GM19023 (cell line): ENCODE results near the gene MYH9.
"Not testable (repeated sequence)": the region's sequence is repeated elsewhere in the genome, so short reads cannot be mapped to it uniquely, and the experiment has no call there.

Experiments used
- ATAC-seq: cut with Tn5 transposase; IDR thresholded peaks from one replicate; pipeline ENCODE4 v1.9.1; 2021; ENCODE audit warnings: mild to moderate bottlenecking, moderate library complexity; ENCODE audit not compliant: unreplicated experiment

Gene MYH9

GRCh38 chr22:36297568-36297967 lies 90.2 kb downstream of the MYH9 start:
- ATAC-seq: no peak

GRCh38 chr22:36296690-36297089 lies 91.1 kb downstream of the MYH9 start:
- ATAC-seq: no peak

- ATAC-seq: no peak
Observed at GRCh38 chr22:36295247-36295646, 92.5 kb downstream of the MYH9 start.

GRCh38 chr22:36294801-36295200 lies 93.0 kb downstream of the MYH9 start:
- no peak for ATAC-seq

DNA sequence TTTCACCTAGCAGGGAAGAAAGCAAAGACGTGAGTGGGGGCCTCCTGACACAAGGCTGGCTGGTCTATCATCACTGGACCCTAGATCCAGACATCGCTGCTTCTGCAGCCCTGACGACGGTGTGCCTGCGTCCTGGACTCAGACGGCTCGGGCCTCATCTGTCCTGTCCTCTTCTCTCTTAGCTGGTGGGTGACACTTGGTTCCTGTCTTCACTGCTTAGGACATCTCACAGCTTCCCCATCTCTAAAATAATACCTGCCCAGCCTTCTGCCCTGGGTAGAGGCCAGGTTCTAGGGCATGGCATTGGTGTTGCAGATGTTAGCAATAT lies 93.5 kb downstream of the MYH9 start:
- ATAC-seq: no peak

DNA sequence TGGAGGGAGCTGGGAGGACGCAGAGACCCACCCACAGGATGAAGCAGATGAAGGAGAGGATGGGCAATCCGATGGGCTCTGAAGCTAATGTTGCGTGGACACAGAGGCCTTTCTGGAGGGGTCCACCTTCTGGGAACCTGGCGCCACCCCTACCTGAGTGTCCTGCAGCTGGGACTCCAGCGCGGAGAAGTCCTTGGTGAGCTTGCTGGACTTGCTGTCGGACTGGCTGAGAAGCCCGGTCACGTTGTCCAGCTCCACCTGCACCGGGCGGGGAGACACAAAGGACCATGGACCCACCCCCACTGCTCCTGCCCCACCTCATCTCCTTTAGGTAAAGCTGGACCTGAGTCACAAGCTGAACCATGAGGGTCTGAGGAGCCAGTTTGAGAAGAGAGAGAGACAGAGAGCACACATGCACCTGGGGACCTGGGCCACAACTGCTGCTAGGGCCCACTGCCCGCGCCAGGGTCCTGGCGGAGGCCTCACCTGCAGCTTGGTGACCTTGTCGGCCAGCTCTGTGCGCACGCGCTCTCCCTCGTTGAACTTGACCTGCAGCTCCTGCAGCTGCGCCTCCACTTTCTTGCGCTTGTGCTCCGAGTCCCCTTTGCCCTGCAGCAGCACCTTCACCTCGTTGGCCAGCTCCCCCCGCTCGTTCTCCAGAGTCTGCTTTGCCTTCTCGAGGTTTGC lies 94.0 kb downstream of the MYH9 start:
- no peak for ATAC-seq

GRCh38 chr22:36292823-36293530 lies 94.8 kb downstream of the MYH9 start:
- no peak for ATAC-seq

DNA sequence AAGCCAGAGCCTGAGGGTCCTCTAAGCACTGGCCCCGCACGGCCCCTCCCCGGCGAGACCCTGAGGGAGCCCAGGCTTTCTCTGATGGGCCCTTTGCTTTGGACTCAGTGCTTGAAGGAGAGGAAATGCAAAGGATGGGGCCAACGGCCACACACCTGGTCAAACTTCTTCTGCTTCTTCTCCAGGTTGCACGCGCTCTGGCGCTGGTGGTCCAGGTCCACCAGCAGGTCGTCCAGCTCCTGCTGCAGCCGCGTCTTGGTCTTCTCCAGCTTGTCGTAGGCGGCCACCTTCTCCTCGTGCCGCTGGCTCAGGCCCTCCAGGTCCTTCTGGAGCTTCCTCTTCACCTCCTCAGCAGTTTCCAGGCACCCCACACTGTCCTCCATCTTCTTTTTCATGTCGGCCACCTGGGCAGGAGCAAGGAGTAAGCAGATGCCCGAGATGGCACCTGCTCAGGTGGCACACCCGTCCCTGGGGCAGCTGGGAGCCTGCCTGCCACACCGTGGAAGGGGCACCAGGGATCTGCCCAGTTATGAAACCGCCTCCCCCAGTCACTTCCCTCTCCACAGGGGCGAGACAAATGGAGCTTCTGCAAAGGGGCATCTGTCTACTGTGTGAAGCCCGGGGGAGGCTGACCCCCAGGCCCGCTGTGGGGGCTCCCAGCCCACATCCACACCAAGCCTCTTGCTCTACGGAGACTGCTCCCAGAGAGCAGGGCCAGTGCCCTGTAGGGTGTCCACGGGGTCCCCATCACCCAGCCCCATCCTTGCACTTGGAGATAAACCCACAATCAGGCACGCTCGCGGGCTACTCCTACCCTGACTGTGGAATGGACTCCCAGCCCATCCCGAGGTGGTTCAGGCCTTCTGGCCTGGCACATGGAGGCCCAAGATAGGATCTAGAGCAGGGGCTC lies 95.7 kb downstream of the MYH9 start:
- no peak for ATAC-seq

DNA sequence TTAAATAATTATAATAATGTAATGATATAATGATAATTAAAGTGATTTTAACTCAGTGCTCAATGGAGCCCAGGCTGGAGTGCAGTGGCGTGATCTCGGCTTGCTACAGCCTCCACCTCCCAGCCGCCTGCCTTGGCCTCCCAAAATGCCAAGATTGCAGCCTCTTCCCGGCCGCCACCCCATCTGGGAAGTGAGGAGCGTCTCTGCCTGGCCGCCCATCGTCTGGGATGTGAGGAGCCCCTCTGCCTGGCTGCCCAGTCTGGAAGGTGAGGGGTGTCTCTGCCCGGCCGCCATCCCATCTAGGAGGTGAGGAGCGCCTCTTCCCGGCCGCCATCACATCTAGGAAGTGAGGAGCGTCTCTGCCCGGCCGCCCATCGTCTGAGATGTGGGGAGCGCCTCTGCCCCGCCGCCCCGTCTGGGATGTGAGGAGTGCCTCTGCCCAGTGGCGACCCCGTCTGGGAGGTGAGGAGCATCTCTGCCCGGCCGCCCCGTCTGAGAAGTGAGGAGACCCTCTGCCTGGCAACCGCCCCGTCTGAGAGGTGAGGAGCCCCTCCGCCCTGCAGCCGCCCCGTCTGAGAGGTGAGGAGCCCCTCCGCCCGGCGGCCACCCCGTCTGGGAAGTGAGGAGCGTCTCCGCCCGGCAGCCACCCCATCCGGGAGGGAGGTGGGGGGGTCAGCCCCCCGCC lies 97.2 kb downstream of the MYH9 start:
- ATAC-seq: not testable (repeated sequence)

DNA sequence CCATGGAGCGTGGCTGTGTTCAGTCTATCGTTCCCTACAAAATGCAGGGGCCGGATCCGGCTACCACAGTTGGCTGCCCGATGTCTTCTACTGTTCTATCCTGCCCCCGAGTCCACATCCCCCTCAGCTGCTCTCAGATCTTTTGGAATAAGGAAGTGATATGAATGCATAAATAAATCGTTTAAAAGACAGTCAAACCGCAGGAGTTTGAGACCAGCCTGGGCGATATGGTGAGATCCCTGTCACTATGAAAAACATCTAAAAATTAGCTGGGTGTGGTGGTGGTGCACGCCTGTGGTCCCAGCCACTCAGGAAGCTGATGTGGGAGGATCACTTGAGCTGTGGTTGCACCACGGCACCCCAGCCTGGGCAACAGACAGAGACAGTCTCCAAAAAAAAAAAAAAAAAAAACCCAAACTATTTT lies 97.8 kb downstream of the MYH9 start:
- not testable (repeated sequence) for ATAC-seq

DNA sequence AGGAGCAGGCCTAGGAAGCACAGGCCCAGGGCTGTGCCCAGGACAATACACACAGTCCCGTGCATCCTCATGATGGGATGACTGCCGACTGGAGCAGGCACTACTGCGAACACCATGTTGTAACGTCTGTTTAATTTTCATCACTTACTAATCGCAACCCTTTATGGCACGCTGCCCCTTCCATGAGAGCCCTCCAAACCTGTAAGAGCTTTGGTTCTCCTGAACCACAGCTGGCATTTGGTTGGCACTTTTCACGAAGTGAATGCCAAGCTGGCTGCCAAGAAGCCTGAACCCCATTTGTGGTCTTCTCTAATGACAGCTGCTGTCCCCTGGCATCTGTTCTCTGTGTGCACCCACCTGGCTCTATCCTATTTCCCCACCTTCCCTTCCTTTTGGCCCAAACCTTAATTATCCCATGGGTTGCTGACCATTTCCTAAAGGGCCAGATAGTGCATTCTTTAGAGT lies 98.3 kb downstream of the MYH9 start:
- ATAC-seq: no peak

- no peak for ATAC-seq
Observed at GRCh38 chr22:36288571-36289405, 99.0 kb downstream of the MYH9 start.

- no peak for ATAC-seq
Observed at GRCh38 chr22:36287881-36288515, 99.8 kb downstream of the MYH9 start.

DNA sequence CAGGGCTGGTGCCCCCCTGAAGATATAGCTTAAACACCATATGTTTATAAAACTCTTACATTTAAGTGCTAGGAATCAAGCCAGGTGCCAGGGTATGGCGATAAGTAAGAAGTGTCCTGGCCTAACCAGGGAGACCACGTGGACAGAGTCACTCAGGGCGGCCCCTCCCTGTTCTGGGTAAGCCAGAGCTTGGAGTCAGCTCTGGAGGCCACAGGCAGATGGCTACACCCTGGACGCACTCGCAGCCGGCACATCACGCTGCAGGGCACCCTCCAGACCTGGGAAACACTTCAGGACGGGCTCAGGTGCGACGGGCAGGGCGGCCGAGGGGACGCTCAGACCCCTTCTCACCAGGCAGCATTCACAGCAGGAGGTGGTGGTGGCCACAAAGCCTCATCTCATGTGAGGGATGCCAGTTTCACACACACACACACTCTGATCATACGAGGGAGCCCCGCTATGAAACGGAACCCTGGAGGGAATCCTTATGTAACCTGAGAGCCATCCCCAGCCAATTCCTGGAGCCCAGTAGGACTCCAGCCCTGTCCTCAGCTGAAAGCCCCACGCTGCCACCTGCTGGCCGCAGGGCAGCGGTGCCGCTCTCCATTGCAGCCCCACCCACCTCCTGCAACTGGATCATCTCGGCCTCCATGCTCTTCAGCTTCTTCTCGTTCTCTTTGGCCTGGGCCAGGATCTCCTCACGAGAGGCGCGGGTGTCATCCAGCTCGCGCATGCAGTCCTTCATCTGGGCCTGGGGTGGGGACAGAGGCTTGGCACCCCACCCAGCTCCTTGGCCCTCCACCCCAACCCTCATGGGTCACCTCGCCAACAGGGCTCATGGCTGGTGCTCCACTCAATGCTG lies 101.4 kb downstream of the MYH9 start:
- no peak for ATAC-seq

- no peak for ATAC-seq
Observed at GRCh38 chr22:36285545-36285944, 102.2 kb downstream of the MYH9 start.

DNA sequence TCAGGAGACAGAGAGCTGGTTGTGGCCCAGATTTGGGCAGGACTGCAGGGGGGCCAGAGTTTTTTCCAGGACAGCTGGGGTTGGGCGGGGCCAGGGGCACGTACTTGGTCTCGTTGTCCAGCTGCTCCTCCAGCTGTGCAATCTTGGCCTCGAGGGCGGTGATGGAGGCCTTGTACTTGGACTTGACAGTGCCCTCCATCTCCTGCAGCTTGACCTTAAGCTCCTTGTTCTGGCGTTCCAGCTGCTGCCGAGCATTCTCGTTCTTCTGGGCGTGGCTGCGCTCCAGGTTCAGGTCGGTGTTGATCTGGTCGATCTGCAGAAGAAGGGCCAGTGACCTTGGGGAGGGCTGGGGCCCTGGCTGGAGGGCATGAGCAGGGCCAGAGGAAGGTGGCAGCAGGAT lies 102.8 kb downstream of the MYH9 start:
- no peak for ATAC-seq

DNA sequence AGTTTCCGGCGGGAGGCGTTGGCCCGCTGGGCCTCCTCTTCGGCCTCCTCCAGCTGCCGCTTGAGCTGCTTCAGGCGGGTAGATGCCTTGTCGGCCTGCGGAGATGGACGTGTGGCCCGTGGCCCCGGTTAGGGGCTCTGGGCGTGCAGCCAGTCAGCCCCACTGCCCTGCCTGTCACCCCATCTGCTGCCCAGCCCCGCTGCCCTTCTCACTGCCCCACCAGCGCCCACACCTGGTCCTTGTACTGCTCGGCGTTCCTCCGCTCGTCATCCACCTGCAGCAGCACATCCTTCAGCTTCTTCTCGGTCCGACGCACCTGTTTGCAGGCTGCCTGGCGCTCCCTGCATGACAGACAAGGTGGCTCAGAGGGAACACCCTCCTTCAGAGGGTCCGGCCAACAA lies 103.6 kb downstream of the MYH9 start:
- ATAC-seq: no peak

DNA sequence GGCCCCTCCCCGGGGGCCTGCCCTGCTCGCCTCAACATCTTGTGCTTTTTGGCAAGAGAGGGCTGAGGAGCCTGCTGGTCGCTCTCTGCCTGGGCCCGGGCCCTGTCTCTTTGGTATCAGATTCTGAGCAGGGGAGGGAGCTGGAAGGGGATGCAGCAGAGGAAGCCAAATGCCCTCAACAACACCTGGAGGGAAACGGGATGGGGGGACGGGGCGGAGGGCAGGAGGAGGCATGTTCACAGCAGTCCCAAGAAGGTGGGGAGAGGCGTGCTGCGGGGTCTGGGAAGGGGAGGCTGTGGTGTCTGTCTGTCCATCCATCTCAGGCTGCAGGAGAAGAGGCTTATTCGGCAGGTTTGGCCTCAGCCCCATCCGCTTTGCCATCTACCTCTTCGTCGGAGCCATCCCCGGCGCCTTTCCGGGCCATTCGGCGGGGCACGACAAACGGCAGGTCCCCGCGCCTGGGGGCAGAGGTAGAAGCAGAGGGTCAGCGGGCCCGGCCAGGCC lies 105.4 kb downstream of the MYH9 start:
- no peak for ATAC-seq
